ENCODE measurements around the gene MLLT3. TPM values are rescaled to one million over a fixed set of nuclear protein-coding genes. Genes with fewer than 3 reads are reported as not detected.

MLLT3 gene
- total RNA-seq, 1 donor from 2014 or later: 17.5 TPM

GRCh38 chr9:20508242-20508641 lies 114.1 kb downstream of the MLLT3 start:
- DNase-seq: no peak
- H3K27me3 ChIP-seq (ENCODE audit: low read depth): no peaks in the 10 kb centered on the region
- H3K4me3 ChIP-seq: no peak overlapping the region
- peaks cover 45% of the 10 kb centered on the region for H3K4me1 ChIP-seq
- H3K9me3 ChIP-seq (replicated peaks): no peaks in the 10 kb centered on the region
- no peaks in the 10 kb centered on the region for H3K36me3 ChIP-seq
- no peak for TF ChIP-seq CTCF (IDR thresholded peaks at IDR 0.05; ENCODE audit: borderline replicate concordance)
- intact Hi-C loops (cut with micrococcal nuclease): no loop called here
- H3K27ac ChIP-seq (replicated peaks): no peak overlapping the region

GRCh38 chr9:20507431-20507830 lies 114.9 kb downstream of the MLLT3 start:
- intact Hi-C loops (cut with micrococcal nuclease): no loop called here
- Histone ChIP-seq H3K4me1 (peaks cover 37% of the 10 kb centered on the region), H3K27me3 (ENCODE audit: low read depth) (no peaks in the 10 kb centered on the region), H3K36me3 (no peaks in the 10 kb centered on the region), H3K27ac (replicated peaks) (no peak overlapping the region), H3K4me3 (no peak overlapping the region), H3K9me3 (replicated peaks) (no peaks in the 10 kb centered on the region)
- DNase-seq: no peak
- no peak for TF ChIP-seq CTCF (IDR thresholded peaks at IDR 0.05; ENCODE audit: borderline replicate concordance)

GRCh38 chr9:20506099-20506900 lies 116.0 kb downstream of the MLLT3 start:
- intact Hi-C loops (cut with micrococcal nuclease): no loop called here
- no peaks in the 10 kb centered on the region for H3K27me3 ChIP-seq (ENCODE audit: low read depth)
- H3K9me3 ChIP-seq (replicated peaks): no peaks in the 10 kb centered on the region
- H3K27ac ChIP-seq (replicated peaks): no peak overlapping the region
- H3K4me1 ChIP-seq: peaks cover 27% of the 10 kb centered on the region
- H3K36me3 ChIP-seq: no peaks in the 10 kb centered on the region
- no peak for TF ChIP-seq CTCF (IDR thresholded peaks at IDR 0.05; ENCODE audit: borderline replicate concordance)
- no peak for DNase-seq
- no peak overlapping the region for H3K4me3 ChIP-seq

- H3K27me3 ChIP-seq (ENCODE audit: low read depth): no peaks in the 10 kb centered on the region
- no peak overlapping the region for H3K4me3 ChIP-seq
- no peak for TF ChIP-seq CTCF (IDR thresholded peaks at IDR 0.05; ENCODE audit: borderline replicate concordance)
- H3K27ac ChIP-seq (replicated peaks): no peak overlapping the region
- no peaks in the 10 kb centered on the region for H3K36me3 ChIP-seq
- H3K9me3 ChIP-seq (replicated peaks): no peaks in the 10 kb centered on the region
- H3K4me1 ChIP-seq: peaks cover 27% of the 10 kb centered on the region
- DNase-seq: no peak
- intact Hi-C loops (cut with micrococcal nuclease): no loop called here
Measured at GRCh38 chr9:20505574-20505973, 116.7 kb downstream of the MLLT3 start.

- Histone ChIP-seq H3K27me3 (ENCODE audit: low read depth) (no peaks in the 10 kb centered on the region), H3K9me3 (replicated peaks) (no peaks in the 10 kb centered on the region), H3K27ac (replicated peaks) (no peak overlapping the region), H3K4me3 (no peak overlapping the region), H3K4me1 (peaks cover 27% of the 10 kb centered on the region), H3K36me3 (no peaks in the 10 kb centered on the region)
- no peak for DNase-seq
- intact Hi-C loops (cut with micrococcal nuclease): no loop called here
- TF ChIP-seq CTCF (IDR thresholded peaks at IDR 0.05; ENCODE audit: borderline replicate concordance): no peak
Measured at GRCh38 chr9:20504930-20505329, 117.4 kb downstream of the MLLT3 start.
